Urothelium cell line (cell line): ENCODE measurements around the gene PPIL4.
"Not testable (repeated sequence)": the region's sequence is repeated elsewhere in the genome, so short reads cannot be mapped to it uniquely, and the experiment has no call there.

Experiments
- DNase-seq: peaks from one replicate; pipeline ENCODE4 v3.0.0; 2011; ENCODE audit warnings: low spot score, mixed read lengths
- FAIRE-seq: peaks from 2 replicates; lab custom pipeline; 2011; peaks lifted over from hg19 to GRCh38; lab: Jason Lieb, UNC

The PPIL4 gene

DNA sequence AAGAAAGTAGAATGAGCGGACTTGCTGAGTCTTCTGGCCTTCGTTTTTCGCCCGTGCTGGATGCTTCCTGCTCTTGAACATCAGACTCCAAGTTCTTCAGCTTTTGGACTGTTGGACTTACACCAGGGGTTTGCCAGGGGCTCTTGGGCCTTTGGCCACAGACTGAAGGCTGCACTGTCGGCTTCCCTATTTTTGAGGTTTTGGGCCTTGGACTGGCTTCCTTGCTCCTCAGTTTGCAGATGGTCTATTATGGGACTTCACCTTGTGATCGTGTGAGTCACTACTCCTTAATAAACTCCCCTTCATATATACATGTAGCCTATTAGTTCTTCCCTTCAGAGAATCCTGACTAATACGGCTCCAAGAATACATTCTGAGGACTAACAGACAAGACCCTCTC lies 83.1 kb downstream of the PPIL4 start:
- not testable (repeated sequence) for FAIRE-seq

GRCh38 chr6:149461670-149462069 lies 84.2 kb downstream of the PPIL4 start:
- FAIRE-seq (no peak), DNase-seq (no peak)

More for the DNA sequence above, 83.1 kb downstream of the PPIL4 start:
- DNase-seq, result not testable (repeated sequence)

DNA sequence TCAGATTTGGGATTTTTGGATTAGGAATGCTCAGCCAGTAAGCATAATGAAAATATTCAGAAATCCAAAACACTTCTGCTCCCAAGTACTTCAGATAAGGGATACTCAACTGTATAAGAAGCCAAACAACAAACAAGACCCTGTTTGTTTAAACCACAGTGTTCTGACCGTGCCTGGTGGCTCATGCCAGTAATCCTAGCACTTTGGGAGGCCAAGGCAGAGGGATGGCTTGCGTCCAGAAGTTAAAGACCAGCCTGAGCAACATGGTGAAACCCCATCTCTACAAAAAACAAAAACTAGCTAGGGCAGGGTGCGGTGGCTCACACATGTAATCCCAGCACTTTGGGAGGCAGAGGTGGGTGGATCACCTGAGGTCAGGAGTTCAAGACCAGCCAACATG lies 85.6 kb downstream of the PPIL4 start:
- DNase-seq, FAIRE-seq: not testable (repeated sequence)

DNA sequence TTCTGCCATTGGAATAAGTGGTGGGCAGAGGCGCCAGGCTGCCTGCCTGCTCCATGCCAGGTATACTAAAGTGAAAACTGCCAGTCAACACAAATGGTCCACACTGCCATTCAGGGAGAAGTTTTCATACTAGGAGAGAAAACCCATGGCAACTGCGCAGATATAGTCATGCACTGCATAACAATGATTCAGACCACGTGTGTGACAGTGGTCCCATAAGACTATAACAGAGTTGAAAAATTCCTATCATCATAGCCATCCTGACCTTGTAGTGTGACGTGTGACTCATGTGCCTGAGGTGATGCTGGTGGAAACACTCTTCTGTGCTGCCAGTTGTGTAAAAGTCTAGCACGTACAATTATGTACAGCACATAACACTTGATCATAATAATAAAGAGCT lies 86.1 kb downstream of the PPIL4 start:
- no peak for DNase-seq
- FAIRE-seq, result no peak

GRCh38 chr6:149458806-149459205 lies 87.0 kb downstream of the PPIL4 start:
- FAIRE-seq (no peak), DNase-seq (no peak)

GRCh38 chr6:149458196-149458595 lies 87.6 kb downstream of the PPIL4 start:
- no peak for FAIRE-seq
- DNase-seq, result no peak

- no peak for FAIRE-seq
Measured at GRCh38 chr6:149457316-149457884, 88.4 kb downstream of the PPIL4 start.

DNA sequence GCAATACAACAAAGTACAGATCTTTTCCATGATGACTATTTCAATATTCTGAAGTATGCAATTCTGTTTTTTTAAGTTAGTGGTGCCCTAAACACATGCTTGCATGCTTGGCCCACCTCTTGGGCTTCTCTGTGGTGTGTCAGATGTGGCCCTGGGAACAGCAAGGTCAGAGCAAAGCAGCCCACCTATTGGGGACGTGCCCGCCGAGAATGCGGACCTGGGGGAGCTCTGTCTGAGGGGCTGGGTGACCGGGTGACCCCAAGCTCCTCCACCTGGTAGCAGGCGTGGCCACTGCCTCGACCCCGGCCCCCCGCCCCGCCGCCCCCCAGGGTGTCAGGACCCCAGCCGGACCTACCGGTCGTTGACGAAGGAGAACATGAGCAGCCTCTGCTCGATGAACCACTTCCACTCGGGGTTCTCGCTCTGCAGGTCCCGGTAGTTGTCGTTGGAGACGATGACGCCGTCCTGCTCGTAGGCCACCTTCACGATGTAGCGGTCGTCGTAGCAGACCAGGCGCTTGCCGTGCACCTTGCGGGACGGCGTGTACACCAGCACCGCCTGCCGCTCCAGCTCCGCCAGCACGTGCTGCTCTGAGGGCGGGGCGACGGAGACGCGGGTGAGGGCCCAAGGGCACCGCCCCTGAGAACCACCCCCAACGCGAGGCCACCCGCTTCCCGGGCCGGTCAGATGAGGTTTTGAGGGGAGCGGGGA lies 89.4 kb downstream of the PPIL4 start:
- no peak for FAIRE-seq
- DNase-seq, result no peak

More at GRCh38 chr6:149457316-149457884, 88.4 kb downstream of the PPIL4 start:
- DNase-seq, result no peak

GRCh38 chr6:149455031-149455732 lies 90.7 kb downstream of the PPIL4 start:
- FAIRE-seq (no peak), DNase-seq (no peak)
